GM21723 (cell line): ENCODE results near the gene TMEM8B.

Experiments used
- ATAC-seq: cut with Tn5 transposase; IDR thresholded peaks from one replicate; pipeline ENCODE4 v1.9.1; 2021; ENCODE audit warnings: mild to moderate bottlenecking, moderate library complexity; ENCODE audit not compliant: unreplicated experiment

The TMEM8B gene

DNA sequence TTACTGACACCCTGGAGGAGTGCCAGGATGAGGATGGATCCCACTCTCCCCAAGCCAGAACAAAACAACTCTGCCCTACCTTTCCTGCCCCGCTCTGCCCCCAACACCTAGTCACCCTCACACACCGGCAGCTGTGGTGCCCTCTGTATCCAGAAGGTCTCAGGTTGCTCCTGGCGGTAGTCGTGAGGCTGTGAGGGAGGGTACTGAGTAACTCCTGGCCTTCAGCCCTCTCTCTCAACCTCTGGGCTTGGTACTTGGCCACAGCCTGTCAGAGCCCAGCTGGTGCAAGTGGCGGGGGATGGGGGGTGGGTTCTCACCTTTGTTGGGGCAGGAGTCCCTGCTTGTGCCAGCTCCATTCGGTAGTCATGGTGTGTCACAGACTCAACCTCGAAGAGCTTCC is 18.9 kb upstream of the TMEM8B start:
- no peak for ATAC-seq

DNA sequence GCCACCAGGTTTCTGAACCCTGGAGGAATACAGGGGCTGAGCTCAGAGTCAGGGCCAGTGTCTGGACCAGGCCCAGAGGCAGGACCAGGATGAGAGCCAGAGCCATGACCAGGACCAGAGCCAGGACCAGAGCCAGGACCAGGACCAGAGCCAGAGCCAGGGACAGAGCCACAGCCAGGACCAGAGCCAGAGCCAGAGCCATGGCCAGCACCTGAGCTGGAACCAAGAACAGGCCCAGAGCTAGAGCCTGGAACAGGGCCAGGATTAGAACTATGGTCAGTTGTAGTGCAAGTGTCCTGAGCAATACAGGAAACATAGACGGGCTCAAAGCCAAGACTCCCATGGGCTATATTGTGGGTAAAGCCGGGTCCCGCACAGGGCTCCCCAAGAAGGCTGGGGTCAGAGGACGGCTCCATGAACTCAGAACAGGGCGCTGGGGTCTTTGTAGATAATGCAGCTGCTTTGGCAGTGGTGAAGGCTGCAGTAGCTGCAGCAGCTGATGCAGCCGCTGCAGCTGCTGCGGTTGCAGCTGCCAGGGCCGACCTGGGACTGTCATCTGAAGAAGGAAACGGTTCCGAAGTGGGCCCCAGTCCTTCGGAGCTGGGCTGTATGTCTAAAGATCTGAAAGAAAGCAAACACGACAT is 17.5 kb upstream of the TMEM8B start:
- ATAC-seq: no peak

- peak; percentile 67 for ATAC-seq
Observed at GRCh38 chr9:35812025-35812602, 16.9 kb upstream of the TMEM8B start, which contains the start of gene SPAG8. Gene SPAG8 (minus strand): TSS chr9:35812262. CDS start chr9:35812147, 115 bp downstream.

GRCh38 chr9:35813434-35814105 is 15.5 kb upstream of the TMEM8B start:
- ATAC-seq: no peak

- ATAC-seq: peak; percentile 28
Observed at GRCh38 chr9:35814106-35814840, 14.8 kb upstream of the TMEM8B start.

GRCh38 chr9:35814841-35815543 is 14.0 kb upstream of the TMEM8B start, which contains the start of gene HINT2:
Gene HINT2 (minus strand): TSS chr9:35815042. CDS start chr9:35814979, 63 bp downstream.
- peak; percentile 79 for ATAC-seq

DNA sequence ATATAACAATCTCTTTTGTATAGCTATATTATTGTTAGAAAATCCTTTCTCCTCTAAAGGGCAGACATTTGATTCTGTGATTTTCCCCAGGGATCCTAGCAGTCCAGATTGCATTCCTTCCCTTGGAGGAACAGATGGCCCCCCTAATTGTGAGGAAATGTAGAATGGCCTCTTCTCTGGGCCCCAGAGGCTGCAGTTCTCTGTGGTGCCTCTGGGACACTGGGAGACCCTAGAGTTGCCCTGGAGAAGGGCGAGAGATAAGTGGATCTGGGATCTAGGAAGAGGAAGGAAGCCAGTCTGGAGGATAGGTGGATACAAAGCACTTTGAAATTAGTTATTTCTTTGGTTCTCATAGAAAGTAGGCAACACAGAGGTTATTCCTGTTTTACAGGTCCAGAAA is 12.3 kb upstream of the TMEM8B start:
- ATAC-seq: no peak

DNA sequence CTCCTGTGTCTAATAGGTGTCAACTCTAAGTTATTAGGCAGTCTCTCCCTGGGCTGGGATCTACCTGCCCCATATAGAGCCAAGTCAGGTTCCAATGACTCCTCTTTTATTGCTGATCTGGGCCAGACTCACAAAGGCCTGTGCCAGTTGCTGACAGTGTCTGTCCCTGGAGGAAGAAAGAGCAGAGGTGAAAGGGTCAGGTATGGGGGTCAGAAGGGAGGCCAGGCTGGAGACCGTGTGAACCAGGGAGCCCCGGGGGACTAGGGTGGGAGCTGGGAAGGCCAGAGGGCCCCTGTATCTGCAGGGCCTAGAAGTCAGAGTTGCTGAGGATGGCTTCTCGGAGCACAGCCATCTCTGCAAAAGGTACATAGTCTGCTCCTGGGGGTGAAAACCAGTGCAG is 10.7 kb upstream of the TMEM8B start:
- no peak for ATAC-seq

DNA sequence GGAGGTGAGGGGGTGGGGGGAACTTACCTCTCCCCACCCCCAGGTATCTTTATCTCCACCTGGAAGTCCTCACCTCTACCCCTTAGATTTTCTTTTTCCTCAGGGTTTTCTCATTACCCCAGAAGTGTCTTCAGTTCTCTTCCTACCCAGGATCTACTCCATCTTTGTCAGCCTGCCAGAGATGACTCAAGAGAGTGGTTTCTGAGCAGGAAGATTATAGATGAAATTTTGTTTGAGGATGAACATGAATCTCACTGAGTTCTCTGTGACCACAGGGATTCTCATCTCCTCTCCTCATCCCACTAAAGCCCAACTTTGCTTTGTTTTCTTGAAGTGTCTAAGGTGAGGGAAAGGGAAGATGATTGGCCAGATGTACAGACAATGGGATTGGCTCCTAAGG is 9.0 kb upstream of the TMEM8B start:
- ATAC-seq: no peak

DNA sequence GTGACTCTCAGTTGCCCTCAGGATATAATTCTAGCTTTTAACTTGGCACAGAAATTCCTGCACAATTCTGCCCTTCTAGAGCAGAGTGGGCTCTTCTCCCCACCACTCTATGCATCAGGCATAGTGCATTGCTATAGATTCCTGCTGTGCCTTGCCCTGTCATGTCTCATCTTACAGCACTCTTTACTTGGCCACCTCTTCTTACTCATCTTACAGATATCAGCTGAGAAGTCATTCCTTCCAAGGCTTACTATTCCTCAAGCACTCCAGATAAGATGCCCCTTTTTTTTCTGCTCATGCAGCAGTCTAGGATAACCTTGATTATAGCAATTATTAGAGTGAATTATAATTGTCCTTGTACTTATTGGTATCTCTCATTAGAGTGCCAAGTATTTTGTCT is 6.1 kb upstream of the TMEM8B start:
- no peak for ATAC-seq

DNA sequence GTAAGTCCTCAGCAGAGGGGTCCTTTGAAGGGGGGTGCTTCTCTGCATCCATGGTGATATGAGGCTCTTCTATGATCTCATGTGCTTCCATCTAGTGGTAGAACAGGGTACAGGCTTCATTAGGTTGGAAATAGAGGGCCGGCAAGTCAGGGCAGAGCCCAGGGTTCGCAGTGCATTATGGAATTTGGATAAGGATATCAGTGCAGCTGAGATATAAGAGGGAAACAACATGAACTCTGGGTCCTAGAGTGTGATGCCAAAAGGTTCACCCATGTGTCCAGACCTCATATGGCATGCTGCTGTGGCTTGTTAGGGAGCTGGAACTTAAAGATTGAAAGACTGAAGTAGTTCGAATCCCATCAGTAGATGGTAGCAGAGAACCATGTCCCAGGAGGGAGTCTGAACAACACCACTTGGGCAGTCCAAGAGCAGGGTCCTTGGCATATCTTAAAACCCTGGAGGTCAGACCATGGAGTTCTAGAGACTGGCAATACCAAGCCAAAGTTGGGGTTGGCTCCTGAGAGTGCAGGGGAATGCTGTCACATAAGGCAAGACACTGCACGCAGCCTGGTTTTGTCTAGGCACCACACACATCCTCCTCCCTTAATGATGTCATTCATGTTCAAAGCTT is 2.8 kb upstream of the TMEM8B start:
- ATAC-seq: peak; percentile 44

GRCh38 chr9:35827486-35827885 is 1.5 kb upstream of the TMEM8B start:
- no peak for ATAC-seq

DNA sequence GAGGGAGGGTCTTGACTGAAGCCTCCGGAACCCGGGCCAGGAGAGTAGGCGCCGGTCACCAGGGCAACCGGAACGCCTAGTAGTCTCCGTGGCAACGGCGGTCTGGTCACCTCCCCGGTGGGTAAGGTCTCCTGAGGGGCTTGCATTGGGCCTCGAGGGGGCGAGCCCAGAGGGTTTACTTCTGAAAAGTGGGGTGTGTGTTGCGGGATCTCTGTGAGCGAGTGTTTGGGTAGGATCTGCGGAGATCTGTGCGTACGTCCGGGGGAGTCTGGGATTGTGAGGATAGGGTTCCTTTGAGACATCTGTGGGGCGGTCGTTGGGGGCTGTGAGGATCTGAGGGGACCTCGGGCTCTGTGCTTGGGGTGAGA is 328 bp upstream of the TMEM8B start, which contains the start of gene FAM221B:
TSS of gene FAM221B (minus strand) at position 17 of the 368 bp plus-strand sequence. CDS start 2,571 bp downstream, outside the sequence.
- peak; percentile 4 for ATAC-seq

GRCh38 chr9:35829764-35830096 is 702 bp downstream of the TMEM8B start:
- ATAC-seq: no peak

GRCh38 chr9:35831040-35831439 is 2.0 kb downstream of the TMEM8B start:
- no peak for ATAC-seq

DNA sequence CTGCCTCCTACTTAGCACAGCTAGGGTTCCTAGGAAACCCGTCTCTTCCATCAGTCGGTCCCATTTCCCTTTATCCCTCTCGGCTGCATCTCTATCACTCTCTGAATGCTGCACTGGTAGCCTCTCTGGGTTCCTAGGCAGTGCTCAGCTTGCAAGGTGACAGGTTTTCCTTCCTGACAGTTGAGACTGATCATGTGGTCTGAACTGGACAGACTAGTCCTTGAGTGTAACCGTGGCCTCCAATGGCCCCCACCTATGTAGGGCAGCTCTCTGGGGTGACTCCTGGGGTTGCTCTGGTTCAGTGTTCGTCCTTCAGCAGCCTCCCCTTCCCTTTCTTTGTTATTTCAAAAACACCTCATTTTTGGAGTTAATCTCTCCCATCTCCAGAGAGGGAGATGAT is 3.8 kb downstream of the TMEM8B start:
- ATAC-seq: no peak

- no peak for ATAC-seq
Observed at GRCh38 chr9:35834260-35835215, 5.5 kb downstream of the TMEM8B start.

DNA sequence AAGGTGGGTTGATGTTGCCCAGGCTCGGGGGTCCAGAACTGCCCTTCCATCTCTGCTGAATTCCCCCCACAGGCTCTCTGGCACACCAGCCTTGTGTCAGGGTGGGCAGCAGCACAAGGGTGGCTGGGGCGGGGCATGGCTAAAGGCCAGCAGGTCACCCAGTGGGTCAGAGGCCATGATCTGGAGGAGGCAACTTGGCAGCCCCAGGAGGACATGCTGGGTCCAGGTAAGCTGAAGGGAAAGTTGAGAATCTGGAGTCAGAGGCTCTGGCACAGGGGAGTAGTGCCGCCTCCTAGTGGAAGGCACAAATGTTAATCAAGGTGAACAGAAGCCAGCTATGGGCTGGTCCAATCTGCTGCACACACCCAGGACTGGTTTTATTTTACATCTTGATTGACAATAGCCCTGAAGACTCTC is 6.2 kb downstream of the TMEM8B start:
- no peak for ATAC-seq

DNA sequence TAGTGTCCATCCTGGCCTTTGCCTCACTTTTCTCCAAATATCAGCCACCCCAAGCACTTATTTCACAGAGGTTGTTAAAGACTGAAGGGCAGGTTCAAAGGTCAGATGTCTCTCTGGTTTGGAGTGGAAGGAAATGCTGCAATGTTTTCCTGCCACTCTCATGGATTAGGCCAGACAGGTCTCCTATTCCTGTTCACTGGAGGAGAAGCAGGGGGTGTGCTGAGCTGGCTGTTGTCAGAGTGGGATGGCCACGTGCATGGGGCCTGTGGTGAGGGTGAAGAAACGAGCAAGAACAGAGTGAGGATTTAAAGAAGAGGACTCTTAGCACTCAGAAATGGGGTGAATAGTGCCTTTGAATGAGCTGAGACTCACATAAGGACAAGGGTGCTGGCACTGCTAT is 6.7 kb downstream of the TMEM8B start:
- no peak for ATAC-seq
